ENCODE results near the gene EXOC2.
"Not testable (repeated sequence)": the region's sequence is repeated elsewhere in the genome, so short reads cannot be mapped to it uniquely, and the experiment has no call there.

Gene EXOC2

GRCh38 chr6:677919-678318, 15.0 kb downstream of the EXOC2 start:
- no peak for DNase-seq

GRCh38 chr6:674956-675355, 18.0 kb downstream of the EXOC2 start:
- DNase-seq, result no peak

GRCh38 chr6:674406-674805, 18.5 kb downstream of the EXOC2 start:
- no peak for DNase-seq

DNA sequence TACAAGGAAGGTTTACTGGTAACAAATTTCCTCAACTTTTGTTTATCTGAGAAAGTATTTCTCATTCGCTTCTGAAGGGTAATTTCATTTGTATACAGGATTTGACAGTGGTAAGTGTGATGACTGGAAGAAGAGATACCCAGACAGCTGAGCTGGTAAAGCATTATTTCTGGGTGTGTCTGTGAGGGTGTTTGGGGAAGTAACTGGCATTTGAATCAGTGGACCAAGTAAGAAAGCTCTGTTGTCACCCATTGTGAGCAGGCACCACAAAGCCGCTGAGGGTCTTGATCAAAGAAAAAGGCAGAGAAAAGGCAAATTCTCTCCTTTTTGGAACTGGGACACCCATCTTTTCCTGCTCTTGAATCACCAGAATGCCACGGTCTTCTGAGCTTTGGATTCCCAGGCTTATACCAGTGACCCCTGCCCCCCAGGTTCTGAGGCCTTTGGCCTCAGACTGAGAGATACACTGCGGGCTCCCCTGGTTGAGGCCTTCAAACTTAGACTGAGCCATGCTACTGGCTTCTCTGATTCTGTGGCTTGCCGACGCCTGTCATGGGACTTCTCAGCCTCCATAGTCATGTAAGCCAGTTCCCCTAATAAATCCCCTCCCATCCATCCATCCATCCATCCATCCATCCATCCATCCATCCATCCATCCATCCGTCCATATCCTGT, 25.5 kb downstream of the EXOC2 start:
- no peak for DNase-seq

DNA sequence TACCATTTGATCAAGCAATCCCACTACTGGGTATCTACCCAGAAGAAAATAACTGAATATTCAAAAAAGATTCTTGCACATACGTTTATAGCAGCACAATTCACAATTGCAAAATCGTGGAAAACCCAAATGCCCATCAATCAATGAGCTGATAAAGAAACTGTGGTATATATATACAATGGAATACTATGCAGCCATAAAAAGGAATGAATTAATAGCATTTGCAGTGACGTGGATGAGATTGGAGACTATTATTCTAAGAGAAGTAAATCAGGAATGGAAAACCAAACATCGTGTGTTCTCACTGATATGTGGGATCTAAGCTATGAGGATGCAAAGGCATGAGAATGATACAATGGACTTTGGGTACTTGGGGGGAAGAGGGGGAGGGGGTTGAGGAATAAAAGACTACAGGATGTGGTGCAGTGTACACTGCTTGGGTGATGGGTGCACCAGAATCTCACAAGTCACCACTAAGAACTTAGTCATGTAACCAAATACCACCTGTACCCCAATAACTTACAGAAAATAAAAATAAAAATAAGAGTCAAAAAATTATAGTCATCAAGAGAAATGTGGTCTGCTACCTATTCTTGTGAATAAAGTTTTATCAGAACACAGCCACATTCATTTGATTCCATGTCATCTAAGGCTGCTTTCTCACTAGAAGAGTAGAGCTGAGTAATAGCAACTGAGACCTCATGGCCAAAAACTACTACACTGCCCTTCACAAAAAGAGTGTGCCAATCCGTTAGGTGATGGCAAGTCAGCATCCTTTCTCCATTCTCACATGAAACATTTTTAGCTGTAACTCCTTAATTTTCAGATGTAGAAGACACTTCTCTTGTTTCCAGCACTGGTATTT, 27.3 kb downstream of the EXOC2 start:
- no peak for DNase-seq

DNA sequence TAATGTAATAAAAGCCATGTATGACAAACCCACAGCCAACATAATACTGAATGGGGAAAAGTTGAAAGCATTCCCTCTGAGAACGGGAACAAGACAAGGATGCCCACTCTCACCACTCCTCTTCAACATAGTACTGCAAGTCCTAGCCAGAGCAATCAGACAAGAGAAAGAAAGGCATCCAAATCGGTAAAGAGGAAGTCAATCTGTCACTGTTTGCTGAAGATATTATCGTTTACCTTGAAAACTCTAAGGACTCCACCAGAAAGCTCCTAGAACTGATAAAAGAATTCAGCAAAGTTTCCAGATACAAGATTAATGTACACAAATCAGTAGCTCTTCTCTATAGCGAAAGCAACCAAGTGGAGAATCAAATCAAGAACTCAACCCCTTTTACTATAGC, 29.2 kb downstream of the EXOC2 start:
- not testable (repeated sequence) for DNase-seq

- no peak for DNase-seq
Observed at GRCh38 chr6:659716-660581, 33.0 kb downstream of the EXOC2 start.

- DNase-seq, result no peak
Observed at GRCh38 chr6:658244-658643, 34.7 kb downstream of the EXOC2 start.

- DNase-seq, result no peak
Observed at GRCh38 chr6:657743-658142, 35.2 kb downstream of the EXOC2 start.

DNA sequence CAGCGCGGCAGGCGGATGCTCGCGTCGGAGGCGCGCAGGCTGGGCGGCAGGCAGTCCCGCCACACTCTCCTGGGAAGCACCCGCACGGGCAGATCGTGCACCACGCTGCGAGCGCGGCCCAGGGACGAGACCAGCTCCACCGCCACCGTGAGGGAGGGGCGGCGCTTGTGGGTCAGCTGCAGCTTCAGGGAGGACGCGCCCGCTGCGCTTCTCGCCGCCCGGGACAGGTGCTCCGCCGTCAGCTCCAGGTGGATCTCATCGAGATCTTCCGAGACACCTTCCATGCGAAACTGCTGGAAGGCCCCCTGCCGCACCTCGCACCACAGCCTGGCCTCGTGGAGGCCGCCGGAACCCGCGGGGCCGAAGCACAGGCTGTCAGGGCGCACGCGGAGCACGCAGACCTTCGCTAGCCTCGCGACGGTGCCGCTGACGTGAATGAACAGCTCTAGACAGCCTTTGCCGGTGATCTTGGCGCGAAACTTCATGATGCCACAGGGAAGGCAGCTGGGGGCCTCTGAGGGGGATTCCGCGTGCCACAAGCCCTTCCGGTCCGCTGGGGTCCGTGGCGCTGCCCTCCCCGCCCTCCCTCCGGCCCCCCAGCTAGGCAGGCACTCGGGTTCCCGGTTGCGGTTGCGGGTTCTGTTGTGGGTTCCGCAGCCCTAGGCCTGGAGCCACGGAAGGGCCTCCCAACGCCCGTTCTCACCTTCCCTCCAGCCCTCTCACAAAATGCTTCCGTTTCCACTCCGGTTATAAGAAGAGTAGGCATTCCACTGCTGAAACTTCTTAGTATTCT, 36.3 kb downstream of the EXOC2 start, which contains the start of gene HUS1B:
TSS of gene HUS1B (minus strand) at position 641 of the 793 bp plus-strand sequence. CDS start at position 485, 156 bp downstream.
- no peak for DNase-seq

DNA sequence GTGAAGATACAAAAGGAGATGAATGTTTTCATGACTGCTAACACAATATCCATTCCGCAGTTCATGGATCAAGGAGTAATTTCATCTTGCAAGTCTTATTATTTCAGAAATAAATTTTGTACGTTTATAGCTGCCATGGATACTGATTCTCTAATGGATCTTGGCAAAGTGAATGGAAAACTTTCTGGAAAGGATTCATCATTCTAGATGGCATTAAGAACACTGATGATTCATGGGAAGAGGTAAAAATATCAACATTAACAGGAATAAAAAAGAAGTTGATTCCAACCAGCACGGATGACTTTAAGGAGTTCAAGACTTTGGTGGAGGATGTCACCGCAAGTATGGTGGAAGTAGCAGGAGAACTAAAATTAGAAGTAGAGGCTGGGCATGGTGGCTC, 38.8 kb downstream of the EXOC2 start:
- DNase-seq, result no peak

- no peak for DNase-seq
Observed at GRCh38 chr6:652865-653264, 40.1 kb downstream of the EXOC2 start.

DNA sequence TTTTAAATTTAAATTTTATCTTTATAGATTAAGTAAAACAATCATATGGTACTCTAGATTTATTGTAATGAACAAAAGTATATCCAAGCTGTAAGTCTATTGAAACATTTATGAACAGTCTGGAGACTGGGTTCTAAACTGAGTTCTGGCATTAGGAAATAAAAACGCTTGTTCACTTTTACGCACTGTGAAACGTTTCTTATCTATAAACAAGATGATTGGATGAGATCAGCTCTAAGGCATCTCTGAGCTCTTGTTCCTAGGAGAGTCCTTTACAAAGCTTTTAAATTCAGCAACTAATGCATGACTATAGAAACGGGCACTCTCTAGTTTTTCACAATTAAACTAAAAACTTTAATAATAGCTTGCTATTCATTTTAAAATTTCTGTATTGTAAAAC, 42.8 kb downstream of the EXOC2 start:
- no peak for DNase-seq

DNA sequence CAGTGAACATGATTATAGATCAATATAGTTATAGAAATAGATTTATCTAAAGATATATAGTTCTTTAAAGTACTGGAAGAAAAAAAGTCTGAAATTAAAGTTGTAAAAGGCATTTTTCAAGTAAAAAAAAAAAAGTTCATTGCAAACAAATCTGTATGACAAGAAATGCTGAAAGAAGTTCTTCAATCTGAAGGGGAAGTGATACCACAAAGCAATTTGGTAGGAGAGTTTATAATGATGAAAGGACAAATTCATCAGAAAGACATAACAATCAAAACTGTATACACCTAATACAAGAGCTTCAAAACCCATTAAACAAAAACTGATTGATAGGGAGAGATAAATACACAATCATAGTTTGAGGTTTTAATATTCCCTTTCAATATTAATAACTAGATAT, 50.1 kb downstream of the EXOC2 start:
- DNase-seq, result no peak

GRCh38 chr6:641225-641985, 51.5 kb downstream of the EXOC2 start:
- no peak for DNase-seq

- DNase-seq, result no peak
Observed at GRCh38 chr6:636488-636887, 56.5 kb downstream of the EXOC2 start.

DNA sequence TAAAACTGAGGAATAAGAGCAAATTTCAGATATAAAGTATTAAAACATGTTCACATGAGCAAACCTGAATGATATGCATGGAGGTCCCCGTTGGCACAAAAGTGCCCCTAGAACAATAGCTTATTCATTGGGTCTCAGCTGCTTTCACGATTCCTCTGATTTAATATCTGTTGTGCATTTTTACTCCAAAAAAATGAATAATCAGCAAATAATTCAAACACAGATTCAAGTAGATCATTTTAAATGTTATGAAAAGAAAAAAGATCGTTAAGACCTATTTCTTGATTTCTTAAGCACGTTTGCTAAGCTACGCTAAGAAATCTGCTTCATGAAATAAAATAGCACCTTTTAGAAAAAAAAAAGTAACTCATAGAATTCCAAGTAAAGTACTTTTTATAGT, 57.7 kb downstream of the EXOC2 start:
- no peak for DNase-seq

DNA sequence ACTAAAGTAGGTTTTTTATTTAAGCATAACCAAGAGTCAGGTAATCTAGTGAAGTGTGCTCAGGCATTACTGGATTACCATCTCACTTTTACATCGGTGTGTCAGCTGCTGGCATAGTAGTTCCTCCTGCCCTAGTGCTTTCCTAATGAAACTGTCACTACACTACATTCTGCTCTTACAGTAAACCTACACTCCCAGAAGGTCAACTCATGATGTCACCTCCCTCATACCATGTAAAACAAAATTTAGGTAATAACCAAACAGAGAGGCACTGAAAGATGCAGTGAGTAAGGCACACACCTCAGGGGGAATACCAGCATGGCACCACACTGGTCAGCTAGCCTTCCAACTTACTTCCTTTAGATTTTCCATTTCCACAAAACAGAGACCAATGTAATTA, 59.3 kb downstream of the EXOC2 start:
- DNase-seq, result no peak

DNA sequence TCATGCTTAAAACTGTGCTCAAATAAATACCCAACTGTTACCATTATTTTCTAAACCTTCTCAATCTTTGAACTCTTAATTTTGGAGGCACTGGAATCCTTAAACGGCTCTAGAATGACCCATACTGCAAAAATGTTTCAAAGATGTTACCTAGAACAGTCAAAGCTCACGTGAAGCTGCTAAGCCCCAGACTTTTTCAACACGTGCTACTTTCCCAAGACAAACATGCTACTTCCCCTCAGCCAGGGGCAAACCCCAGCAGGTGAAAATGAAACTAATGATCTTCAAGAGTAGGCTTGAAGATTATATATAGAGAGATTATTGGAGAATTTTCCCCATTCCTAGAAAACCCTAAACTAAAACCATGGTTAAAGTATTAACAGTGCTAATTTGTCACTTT, 64.2 kb downstream of the EXOC2 start:
- no peak for DNase-seq

DNA sequence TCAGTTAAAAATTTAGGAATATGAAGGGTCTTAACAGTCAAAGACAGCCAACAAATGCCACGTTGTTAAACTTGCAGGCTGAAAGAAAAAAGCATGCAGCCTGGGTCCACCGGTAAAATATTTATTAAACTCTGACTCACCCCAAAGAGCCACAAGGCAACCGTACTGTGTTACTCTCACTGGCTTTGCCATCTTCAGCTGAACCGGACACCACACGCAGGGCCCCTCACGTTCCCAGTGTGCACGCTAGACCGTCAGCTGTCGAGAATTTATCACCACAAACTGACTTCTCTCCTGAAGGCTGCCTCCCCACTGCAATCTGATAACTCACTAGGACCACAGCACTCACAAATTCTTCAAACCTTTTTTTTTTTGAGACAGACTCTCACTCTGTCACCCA, 66.7 kb downstream of the EXOC2 start:
- no peak for DNase-seq

DNA sequence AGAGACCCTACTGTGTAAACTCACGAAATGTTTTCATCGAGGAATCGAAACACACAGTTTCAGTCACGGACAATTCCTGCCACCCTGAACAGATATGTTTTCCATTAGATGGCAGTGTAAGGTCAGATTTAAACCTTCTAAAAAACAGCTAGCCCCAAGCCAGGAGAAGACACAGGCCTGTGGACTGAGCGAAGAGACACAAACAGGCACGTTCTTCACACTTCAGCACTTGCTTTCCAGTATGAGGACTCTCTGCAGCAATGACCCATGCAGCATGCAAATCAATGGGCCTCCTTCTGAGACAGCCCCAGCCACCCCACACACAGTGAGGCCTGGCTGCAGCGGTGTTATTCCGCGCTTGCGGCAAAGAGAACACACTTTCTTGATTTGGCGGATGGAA, 68.0 kb downstream of the EXOC2 start:
- no peak for DNase-seq

GRCh38 chr6:622462-622861, 70.5 kb downstream of the EXOC2 start:
- DNase-seq, result no peak

All from NCI-H510A (cell line).